Measurements from ENCODE around the gene DCC.

Gene DCC

DNA sequence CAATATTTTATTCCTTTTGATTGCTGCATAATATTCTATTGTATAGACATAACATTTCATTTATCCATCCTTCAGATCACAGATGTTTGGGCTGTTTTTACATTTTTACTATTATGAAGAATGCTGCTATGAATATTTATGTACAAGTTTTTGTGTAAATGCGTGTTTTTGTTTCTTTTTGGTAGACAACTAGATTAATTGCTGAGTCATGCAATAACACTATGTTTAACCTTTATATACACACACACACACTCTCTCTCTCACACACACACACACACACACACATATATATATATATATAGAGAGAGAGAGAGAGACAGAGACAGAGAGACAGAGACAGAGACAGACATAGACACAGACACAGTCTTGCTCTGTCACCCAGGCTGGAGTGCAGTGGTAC lies 926.9 kb downstream of the DCC start:
- DNase-seq = no peak

- no peak for DNase-seq
These were observed 928.5 kb downstream of the DCC start for GRCh38 chr18:53268455-53268854.

GRCh38 chr18:53281406-53281805 lies 941.4 kb downstream of the DCC start:
- DNase-seq = no peak

DNA sequence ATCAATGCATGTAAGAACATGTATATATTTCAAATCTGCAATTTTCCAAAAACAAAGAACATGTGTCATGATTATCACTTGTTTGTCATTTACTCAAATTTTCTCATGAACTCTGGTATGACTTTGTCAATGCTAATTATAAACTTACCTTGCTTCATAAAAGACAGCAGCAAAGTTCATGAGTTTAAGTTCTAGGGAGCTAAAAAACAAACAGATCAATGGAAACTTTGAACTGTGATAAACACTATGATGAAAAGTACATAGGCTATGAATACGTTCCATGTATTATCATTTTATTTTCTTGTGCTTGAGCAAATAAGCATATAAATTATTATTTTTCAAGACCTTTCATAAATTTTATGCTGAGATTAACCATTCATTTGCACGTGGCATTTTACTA lies 943.7 kb downstream of the DCC start:
- DNase-seq = no peak

- DNase-seq = no peak
These were observed 965.5 kb downstream of the DCC start for GRCh38 chr18:53305461-53305860.

GRCh38 chr18:53319628-53320027 lies 979.6 kb downstream of the DCC start:
- no peak for DNase-seq

DNA sequence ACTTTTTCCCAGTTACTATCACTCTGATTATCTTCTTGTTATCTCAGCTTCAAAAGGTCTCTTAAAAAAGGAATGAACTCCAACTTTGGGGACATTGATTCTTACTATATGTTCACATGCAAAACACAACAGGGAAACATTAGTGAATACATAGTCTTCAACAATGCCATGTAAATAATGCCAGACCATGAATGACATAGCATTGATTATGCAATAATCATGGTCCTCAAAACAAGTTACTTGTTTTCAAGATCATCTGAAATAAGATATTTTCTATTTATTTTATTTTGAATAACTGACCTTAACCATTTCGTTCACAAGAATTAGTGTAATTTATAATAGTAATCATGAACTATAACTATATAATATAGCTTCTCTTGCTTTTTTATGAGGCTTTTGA lies 982.2 kb downstream of the DCC start:
- DNase-seq = no peak

GRCh38 chr18:53324353-53324752 lies 984.4 kb downstream of the DCC start:
- no peak for DNase-seq

DNA sequence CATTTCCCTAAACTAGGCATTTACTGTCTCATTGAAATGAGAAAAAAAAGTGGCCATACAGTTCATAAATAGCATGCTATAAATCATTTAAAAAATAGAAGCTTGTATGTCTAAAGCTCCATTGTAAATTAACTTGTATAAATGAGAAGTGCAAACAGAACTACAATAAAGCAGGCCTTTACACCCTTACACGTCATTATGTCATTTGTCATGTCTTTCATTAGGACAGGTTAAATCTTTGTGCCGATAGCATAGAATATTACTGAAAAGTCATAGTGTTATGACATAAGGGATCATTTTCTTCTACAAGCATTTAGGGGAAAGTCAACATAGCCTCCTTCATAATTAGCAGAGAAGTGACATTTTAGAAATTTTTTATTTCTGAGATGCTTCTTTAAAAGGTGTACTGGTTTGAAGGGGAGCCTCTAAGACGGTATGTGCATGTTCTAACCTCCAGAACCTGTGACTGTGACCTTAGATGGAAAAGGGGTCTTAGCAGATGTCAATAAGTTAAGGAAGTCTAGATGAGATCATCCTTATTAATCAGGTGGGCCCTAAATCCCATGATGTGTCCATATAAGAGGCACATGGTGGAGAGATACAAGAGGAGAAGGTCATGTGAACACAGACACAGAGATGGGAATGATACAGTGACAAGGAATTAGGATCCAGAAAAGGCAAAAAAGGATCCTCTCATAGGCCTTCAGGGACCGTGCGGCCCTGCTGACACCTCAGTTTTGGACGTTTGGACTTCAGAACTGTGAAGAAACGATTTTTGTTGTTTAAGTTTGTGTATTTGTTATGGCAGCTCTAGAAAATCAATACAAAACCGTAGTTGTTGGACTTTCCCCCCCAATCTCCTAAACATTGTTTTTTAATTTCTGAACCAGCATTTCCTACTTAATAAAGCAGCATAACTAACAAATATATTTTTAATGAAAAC lies 1020.8 kb downstream of the DCC start:
- no peak for DNase-seq

- no peak for DNase-seq
These were observed 1035.6 kb downstream of the DCC start for GRCh38 chr18:53375621-53376020.

DNA sequence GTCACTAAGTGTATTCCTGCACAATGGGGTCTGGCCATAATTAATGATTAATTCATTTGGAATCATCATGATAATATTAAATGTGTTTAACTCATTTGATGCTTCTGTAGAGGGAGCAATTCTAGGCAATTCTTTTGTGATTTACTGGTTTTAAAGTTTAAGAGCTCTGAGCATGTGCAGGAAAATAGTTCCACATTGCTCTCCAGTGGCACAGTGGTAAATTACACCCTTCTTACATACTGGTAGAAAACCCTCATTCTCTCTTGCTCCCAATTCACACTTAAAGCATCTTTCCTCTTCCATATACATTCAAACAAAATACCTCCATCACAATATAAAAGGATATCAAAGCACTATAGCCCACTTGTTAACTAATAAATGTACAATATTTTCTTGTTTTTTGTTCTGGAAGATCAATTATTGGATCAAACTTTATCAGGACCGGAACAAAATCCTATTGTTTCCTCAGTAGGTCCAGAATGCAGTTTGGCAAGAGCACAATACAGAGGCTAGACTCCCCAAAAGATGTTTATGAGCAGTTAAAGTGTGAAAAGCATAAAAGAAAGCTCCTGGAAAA lies 1040.2 kb downstream of the DCC start:
- DNase-seq = no peak

GRCh38 chr18:53382870-53383269 lies 1042.9 kb downstream of the DCC start:
- DNase-seq = no peak

DNA sequence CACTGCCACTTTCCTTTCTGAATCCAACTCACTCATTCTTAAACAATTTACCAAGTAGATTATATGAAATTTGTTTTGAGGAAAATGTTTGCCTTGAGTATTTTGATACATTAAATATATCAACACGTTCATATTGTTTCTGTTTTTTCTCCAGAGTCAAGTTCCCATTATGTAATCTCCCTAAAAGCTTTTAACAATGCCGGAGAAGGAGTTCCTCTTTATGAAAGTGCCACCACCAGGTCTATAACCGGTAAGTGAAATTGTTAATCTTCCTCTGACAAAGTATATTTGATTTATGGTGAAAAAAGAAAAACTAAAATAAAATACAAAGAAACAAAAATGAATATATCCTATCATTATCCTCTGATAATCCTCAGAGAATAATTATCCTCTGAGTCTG lies 1045.9 kb downstream of the DCC start:
- no peak for DNase-seq

GRCh38 chr18:53387581-53387980 lies 1047.6 kb downstream of the DCC start:
- DNase-seq = no peak

DNA sequence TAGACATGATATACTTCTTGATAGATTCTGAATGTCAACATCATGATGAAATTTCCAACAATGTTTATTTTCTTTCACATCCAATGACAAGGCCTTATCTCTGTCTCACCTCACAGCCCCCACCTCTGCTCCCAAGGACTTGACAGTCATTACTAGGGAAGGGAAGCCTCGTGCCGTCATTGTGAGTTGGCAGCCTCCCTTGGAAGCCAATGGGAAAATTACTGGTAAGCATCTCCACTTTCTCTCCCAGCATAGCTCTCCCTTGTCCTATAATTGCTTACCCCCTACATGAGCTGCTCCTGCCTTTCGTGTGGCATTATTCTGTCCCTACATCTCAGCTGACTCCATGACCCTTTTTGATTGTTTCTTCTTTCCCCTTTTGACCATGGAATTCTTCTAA lies 1062.7 kb downstream of the DCC start:
- DNase-seq = no peak

GRCh38 chr18:53408271-53408670 lies 1068.3 kb downstream of the DCC start:
- DNase-seq = no peak

DNA sequence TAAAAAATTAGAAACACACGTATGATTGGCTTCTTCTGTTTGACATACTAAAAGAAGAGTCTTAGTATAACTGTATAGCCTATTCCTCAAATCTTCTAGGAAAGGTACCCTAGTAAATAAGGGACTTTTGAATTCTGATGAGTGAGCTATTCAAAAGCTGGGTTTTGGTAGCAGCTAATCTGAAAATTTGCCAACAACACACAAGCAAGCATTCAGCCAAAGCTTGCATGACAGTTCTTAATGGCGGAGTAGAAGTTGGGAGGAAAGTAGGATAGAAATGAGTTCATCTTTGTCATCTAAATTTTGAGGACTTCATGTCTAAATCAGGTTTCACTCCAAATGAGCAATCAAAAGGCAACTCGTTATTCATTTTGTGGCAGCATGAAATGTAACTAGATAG lies 1071.5 kb downstream of the DCC start:
- DNase-seq = no peak

GRCh38 chr18:53417003-53417402 lies 1077.0 kb downstream of the DCC start:
- DNase-seq = no peak

DNA sequence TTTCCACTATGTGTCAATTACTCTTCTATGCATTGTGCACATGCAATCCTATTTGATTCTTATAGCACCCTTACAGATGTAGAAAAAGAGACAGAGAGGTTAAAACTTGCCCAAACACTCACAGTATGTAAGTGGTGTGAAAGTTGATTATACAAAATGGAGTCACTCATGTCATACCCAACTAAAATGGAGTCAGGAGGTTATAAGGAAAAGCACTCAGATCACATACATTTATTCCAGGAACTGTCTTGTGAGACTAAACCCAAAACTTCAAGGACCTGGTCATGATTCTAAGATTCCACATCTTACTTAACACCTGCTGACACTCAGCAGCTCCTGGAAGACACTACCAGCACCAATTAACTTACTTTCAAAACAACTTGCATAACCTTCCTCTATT lies 1081.9 kb downstream of the DCC start:
- DNase-seq = no peak

DNA sequence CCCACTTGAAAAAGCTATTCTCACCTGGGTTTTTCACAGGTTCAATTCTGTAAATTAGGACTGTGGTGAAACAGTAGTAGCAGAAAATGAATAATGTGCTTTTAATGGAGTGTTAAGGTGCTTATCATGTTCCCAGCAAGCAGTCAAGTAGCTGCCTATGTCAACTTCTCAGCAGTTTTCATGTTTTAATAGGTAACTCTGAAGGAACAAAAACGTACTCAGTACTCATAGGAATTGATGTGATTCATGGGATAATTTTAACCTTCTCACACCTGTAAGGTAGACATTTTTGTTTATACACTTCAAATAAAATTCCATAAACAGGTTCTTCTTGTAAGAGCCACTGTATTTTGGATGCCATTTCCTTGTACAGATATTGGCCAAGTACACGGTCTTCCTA lies 1082.9 kb downstream of the DCC start:
- DNase-seq = no peak

GRCh38 chr18:53426666-53427184 lies 1086.7 kb downstream of the DCC start:
- no peak for DNase-seq

GRCh38 chr18:53441761-53442414 lies 1101.9 kb downstream of the DCC start:
- DNase-seq = no peak

DNA sequence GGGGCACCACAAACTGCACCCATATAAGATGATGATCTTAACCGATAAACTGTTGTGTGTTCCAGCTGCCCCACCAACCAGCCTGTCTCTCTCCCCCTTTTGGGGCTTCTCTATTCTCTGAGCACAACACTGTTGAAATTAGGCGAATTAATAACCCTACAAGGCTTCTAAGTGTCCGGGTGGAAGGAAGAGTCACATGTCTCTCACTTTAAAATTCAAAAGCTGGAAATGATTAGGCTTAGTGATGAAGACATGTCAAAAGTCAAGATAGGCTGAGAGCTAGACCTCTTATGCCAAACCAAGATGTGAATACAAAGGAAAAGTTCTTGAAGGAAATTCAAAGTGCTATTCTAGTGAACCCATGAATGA lies 1102.4 kb downstream of the DCC start:
- no peak for DNase-seq

DNA sequence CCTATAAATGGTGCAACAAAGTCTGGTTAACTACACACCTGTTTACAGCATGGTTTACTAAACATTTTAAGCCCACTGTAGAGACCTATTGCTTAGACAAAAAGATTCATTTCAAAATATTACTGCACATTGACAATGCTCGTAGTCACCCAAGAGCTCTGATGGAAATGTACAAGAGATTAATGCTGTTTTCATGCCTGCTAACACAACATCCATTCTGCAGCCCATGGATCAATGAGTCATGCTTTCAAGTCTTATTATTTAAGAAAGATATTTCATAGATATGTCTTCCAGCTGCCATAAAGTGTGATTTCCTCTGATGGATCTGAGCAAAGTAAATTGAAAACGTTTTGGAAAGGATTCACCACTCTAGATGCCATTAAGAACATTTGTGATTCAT lies 1103.3 kb downstream of the DCC start:
- DNase-seq = no peak
